H9 (cell line): ENCODE data around the gene AP3S2. TPM values are rescaled to one million over a fixed set of nuclear protein-coding genes. Genes with fewer than 3 reads are reported as not detected.

Source experiments
- DNase-seq: peaks from one replicate; pipeline ENCODE4 v3.0.0-alpha.2; 2017
- H2AFZ ChIP-seq: one replicate; pipeline ENCODE4 v1.6.1; 2013; ENCODE audit warnings: mild to moderate bottlenecking, low read length, control low read depth, moderate library complexity
- H2AK5ac ChIP-seq: 2 replicates; pipeline ENCODE4 v1.6.1; 2013; ENCODE audit warnings: low read length, control low read depth, mixed read lengths; ENCODE audit not compliant: insufficient read length
- H2BK120ac ChIP-seq: one replicate; pipeline ENCODE4 v1.6.1; 2013; ENCODE audit warnings: low read depth, mild to moderate bottlenecking, low read length, control low read depth, inconsistent platforms; ENCODE audit not compliant: poor library complexity, severe bottlenecking
- H2BK12ac ChIP-seq: 2 replicates; pipeline ENCODE4 v1.6.1; 2013; ENCODE audit warnings: low read length, control low read depth, mixed read lengths, low read depth; ENCODE audit not compliant: insufficient read length
- H2BK15ac ChIP-seq: 2 replicates; pipeline ENCODE4 v1.6.1; 2013; ENCODE audit warnings: low read depth, low read length, control low read depth
- H2BK20ac ChIP-seq: one replicate; pipeline ENCODE4 v1.6.1; 2013; ENCODE audit warnings: low read depth, mild to moderate bottlenecking, low read length, control low read depth, inconsistent platforms; ENCODE audit not compliant: poor library complexity, severe bottlenecking
- H2BK5ac ChIP-seq: 2 replicates; pipeline ENCODE4 v1.6.1; 2013; ENCODE audit warnings: low read length, control low read depth, mixed read lengths; ENCODE audit not compliant: insufficient read length
- H3K14ac ChIP-seq: 2 replicates; pipeline ENCODE4 v1.6.1; 2013; ENCODE audit warnings: low read length, control low read depth; ENCODE audit not compliant: insufficient read depth
- H3K18ac ChIP-seq: 2 replicates; pipeline ENCODE4 v1.6.1; 2013; ENCODE audit warnings: low read depth, mild to moderate bottlenecking, mixed read lengths, low read length, control low read depth; ENCODE audit not compliant: insufficient read length
- H3K23ac ChIP-seq: 2 replicates; pipeline ENCODE4 v1.6.1; 2013; ENCODE audit warnings: low read length, control low read depth, mixed read lengths, low read depth; ENCODE audit not compliant: insufficient read length
- H3K23me2 ChIP-seq: 2 replicates; pipeline ENCODE4 v1.6.1; 2013; ENCODE audit warnings: low read depth, mild to moderate bottlenecking, mixed read lengths, low read length, control low read depth; ENCODE audit not compliant: insufficient read length, poor library complexity, severe bottlenecking
- H3K27ac ChIP-seq: 2 replicates; pipeline ENCODE4 v1.5.1; 2013; ENCODE audit warnings: low read length, control low read depth, mixed read lengths, low read depth; ENCODE audit not compliant: insufficient read length
- H3K27me3 ChIP-seq: 2 replicates; pipeline ENCODE4 v1.6.1; 2013; ENCODE audit warnings: low read length, control low read depth, inconsistent platforms; ENCODE audit not compliant: insufficient read depth
- H3K4ac ChIP-seq: 2 replicates; pipeline ENCODE4 v1.6.1; 2013; ENCODE audit warnings: low read depth, mild to moderate bottlenecking, control low read depth, inconsistent platforms, low read length, moderate library complexity
- H3K4me1 ChIP-seq: 2 replicates; pipeline ENCODE4 v1.6.1; 2013; ENCODE audit warnings: low read length, control low read depth, inconsistent platforms; ENCODE audit not compliant: insufficient read depth
- H3K4me2 ChIP-seq: 2 replicates; pipeline ENCODE4 v1.6.1; 2013; ENCODE audit warnings: low read length, control low read depth, mixed read lengths; ENCODE audit not compliant: insufficient read length, insufficient read depth
- H3K56ac ChIP-seq: 2 replicates; pipeline ENCODE4 v1.6.1; 2013; ENCODE audit warnings: low read depth, mild to moderate bottlenecking, mixed read lengths, low read length, control low read depth; ENCODE audit not compliant: insufficient read length
- H3K79me1 ChIP-seq: 2 replicates; pipeline ENCODE4 v1.6.1; 2013; ENCODE audit warnings: low read depth, mild to moderate bottlenecking, moderate library complexity, low read length, control low read depth, inconsistent platforms; ENCODE audit not compliant: insufficient read depth, poor library complexity, severe bottlenecking
- H3K79me2 ChIP-seq: 2 replicates; pipeline ENCODE4 v1.6.1; 2013; ENCODE audit warnings: low read length, control low read depth, inconsistent platforms; ENCODE audit not compliant: insufficient read depth
- H3K9ac ChIP-seq: 2 replicates; pipeline ENCODE4 v1.6.1; 2013; ENCODE audit warnings: low read length, control low read depth, mixed read lengths; ENCODE audit not compliant: insufficient read length; ENCODE audit errors: extremely low read depth
- H3K9me3 ChIP-seq: one replicate; pipeline ENCODE4 v1.6.1; 2013; ENCODE audit warnings: low read depth, low read length, inconsistent platforms; ENCODE audit not compliant: control insufficient read depth
- H3T11ph ChIP-seq: one replicate; pipeline ENCODE4 v1.6.1; 2013; ENCODE audit warnings: mild to moderate bottlenecking, low read length, control low read depth, inconsistent platforms
- H4K20me1 ChIP-seq: one replicate; pipeline ENCODE4 v1.6.1; 2013; ENCODE audit not compliant: control insufficient read depth, insufficient read length, insufficient read depth
- H4K5ac ChIP-seq: 2 replicates; pipeline ENCODE4 v1.6.1; 2013; ENCODE audit warnings: low read depth, mild to moderate bottlenecking, mixed read lengths, low read length, control low read depth; ENCODE audit not compliant: insufficient read length
- H4K8ac ChIP-seq: replicated peaks from 2 replicates; pipeline ENCODE4 v1.6.1; 2013; ENCODE audit warnings: low read length, control low read depth, mixed read lengths, low read depth; ENCODE audit not compliant: insufficient read length
- H4K91ac ChIP-seq: 2 replicates; pipeline ENCODE4 v1.6.1; 2013; ENCODE audit warnings: low read depth, mild to moderate bottlenecking, moderate library complexity, mixed read lengths, low read length, control low read depth; ENCODE audit not compliant: insufficient read length
- H3K27ac Mint-ChIP-seq, 3 experiments: 2 replicates in 2 of 3; 3 replicates in 1 of 3; pipeline ENCODE4 v1.8.0; 2020 to 2021; ENCODE audit warnings: mixed read lengths in 3 of 3, mild to moderate bottlenecking in 1 of 3, moderate library complexity in 1 of 3
- H3K27me3 Mint-ChIP-seq: 2 replicates; pipeline ENCODE4 v1.8.0; 2021; ENCODE audit warnings: low read depth, mild to moderate bottlenecking, moderate library complexity, mixed read lengths
- H3K36me3 Mint-ChIP-seq, 3 experiments: 2 replicates in 2 of 3; 3 replicates in 1 of 3; pipeline ENCODE4 v1.8.0; 2020 to 2021; ENCODE audit warnings: low read depth in 3 of 3, mixed read lengths in 3 of 3; ENCODE audit not compliant: insufficient read depth in 1 of 3
- H3K4me1 Mint-ChIP-seq, 2 experiments: 2 replicates each; pipeline ENCODE4 v1.8.0; 2020; ENCODE audit warnings: mixed read lengths in 2 of 2
- H3K4me3 Mint-ChIP-seq, 2 experiments: 2 replicates in 1 of 2; 3 replicates in 1 of 2; pipeline ENCODE4 v1.8.0; 2020 to 2021; ENCODE audit warnings: mild to moderate bottlenecking in 2 of 2, mixed read lengths in 2 of 2, moderate library complexity in 1 of 2
- H3K9me3 Mint-ChIP-seq, 2 experiments: 2 replicates in 1 of 2; 3 replicates in 1 of 2; pipeline ENCODE4 v1.8.0; 2020; ENCODE audit warnings: mild to moderate bottlenecking in 2 of 2, mixed read lengths in 2 of 2, moderate library complexity in 1 of 2
- WGBS: extraction: QIAGEN DNeasy Blood & Tissue Kit; methylation state at CpG from one replicate; pipeline ENCODE4 v1.1.7; 2013; ENCODE audit warnings: missing lambda C conversion rate, low lambda C conversion rate, mixed read lengths; ENCODE audit not compliant: insufficient read length; ENCODE audit errors: extremely low coverage; 5-methylcytosine and 5-hydroxymethylcytosine counted together
- total RNA-seq: library from RNA; stranded (reverse); gene quantifications from 2 replicates; pipeline ENCODE4 v1.2.1, GENCODE V29; 2021
- TF ChIP-seq, protein P1 (sequence below): fragments of 200-600 bp; sonication (generic); conservative IDR thresholded peaks from 3 replicates; pipeline ENCODE4 v1.8.0; 2021; ENCODE audit warnings: antibody characterized with exemption, mild to moderate bottlenecking

The AP3S2 gene
- total RNA-seq, 1 experiment from 2014 or later, result 33.9 TPM

DNA sequence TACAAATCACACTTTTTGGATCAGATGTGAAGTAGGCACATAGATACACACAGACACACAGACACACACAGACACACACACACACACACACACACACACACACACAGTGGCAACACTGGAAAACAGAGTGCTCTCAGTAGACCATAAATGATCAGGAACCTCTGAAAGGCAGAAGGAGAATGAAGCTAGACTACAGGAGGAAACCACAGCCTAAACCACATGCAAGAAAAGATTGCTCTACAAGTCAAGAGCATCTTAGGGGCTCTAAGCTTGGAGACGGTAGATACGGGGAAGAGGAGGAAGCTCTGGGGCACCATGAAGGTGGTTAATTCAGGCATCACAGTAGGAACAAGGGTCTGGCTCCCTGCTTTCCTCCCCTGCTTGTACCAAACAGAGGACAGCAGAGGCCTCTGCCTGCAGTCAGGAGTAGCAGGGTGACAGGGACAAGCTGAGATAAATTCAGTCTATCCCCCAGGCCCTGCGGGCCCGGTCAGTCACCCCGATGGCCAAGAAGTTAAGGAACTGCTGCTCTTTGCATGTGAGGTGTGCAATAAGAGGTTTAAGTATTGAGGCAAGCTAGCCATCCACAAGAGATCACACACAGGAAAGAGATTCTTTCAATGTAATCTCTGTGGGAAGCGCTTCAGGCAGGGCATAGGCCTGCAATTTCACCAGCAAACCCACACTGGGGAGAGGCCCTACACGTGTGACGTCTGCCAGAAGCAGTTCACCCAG, 42.4 kb upstream of the AP3S2 start:
- Mint-ChIP-seq H3K4me1 (no peaks in the 10 kb centered on the region), H3K27me3 (peaks cover 6% of the 10 kb centered on the region), H3K9me3 (no peaks in the 10 kb centered on the region), H3K27ac (no peak overlapping the region), H3K4me3 (no peak overlapping the region), H3K36me3 (no peaks in the 10 kb centered on the region)
- Histone ChIP-seq H3K14ac (no peak overlapping the region), H3K79me1 (no peaks in the 10 kb centered on the region), H3K18ac (no peak overlapping the region), H3T11ph (no peak overlapping the region), H3K79me2 (no peaks in the 10 kb centered on the region), H2BK120ac (no peak overlapping the region), H3K56ac (no peak overlapping the region), H3K4me2 (no peak overlapping the region), H3K9ac (no peak overlapping the region), H4K5ac (no peak overlapping the region), H4K8ac (no peak overlapping the region), H3K23ac (no peak overlapping the region), H2AFZ (no peak overlapping the region), H2BK15ac (no peak overlapping the region), H2BK12ac (no peak overlapping the region), H4K91ac (no peak overlapping the region), H3K27ac (no peak overlapping the region), H3K27me3 (no peaks in the 10 kb centered on the region), H2BK5ac (no peak overlapping the region), H2AK5ac (no peak overlapping the region), H2BK20ac (no peak overlapping the region), H4K20me1 (no peaks in the 10 kb centered on the region), H3K4ac (no peak overlapping the region), H3K4me1 (no peaks in the 10 kb centered on the region), H3K9me3 (no peaks in the 10 kb centered on the region), H3K23me2 (no peaks in the 10 kb centered on the region)
- WGBS, result no CpG with 5 or more reads among the region's 8 CpGs
- TF ChIP-seq, protein P1, sequence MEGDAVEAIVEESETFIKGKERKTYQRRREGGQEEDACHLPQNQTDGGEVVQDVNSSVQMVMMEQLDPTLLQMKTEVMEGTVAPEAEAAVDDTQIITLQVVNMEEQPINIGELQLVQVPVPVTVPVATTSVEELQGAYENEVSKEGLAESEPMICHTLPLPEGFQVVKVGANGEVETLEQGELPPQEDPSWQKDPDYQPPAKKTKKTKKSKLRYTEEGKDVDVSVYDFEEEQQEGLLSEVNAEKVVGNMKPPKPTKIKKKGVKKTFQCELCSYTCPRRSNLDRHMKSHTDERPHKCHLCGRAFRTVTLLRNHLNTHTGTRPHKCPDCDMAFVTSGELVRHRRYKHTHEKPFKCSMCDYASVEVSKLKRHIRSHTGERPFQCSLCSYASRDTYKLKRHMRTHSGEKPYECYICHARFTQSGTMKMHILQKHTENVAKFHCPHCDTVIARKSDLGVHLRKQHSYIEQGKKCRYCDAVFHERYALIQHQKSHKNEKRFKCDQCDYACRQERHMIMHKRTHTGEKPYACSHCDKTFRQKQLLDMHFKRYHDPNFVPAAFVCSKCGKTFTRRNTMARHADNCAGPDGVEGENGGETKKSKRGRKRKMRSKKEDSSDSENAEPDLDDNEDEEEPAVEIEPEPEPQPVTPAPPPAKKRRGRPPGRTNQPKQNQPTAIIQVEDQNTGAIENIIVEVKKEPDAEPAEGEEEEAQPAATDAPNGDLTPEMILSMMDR, result no peak
- no peak for DNase-seq
